GM23248 (cell line): Measurements from ENCODE around the gene SLC13A3. TPM values are rescaled to one million over a fixed set of nuclear protein-coding genes. Genes with fewer than 3 reads are reported as not detected.

Experiments
- DNase-seq: peaks from one replicate; pipeline ENCODE4 v3.0.0-alpha.2; 2015
- H2AFZ ChIP-seq: fragments of 200-600 bp; sonication (generic); 2 replicates; pipeline ENCODE4 v1.6.1; 2016; ENCODE audit warnings: antibody characterized with exemption
- H3F3A ChIP-seq: fragments of 200-600 bp; sonication (generic); 2 replicates; pipeline ENCODE4 v1.6.1; 2016; ENCODE audit warnings: mild to moderate bottlenecking, antibody characterized with exemption, mixed run types; ENCODE audit not compliant: insufficient read depth
- H3K27ac ChIP-seq: fragments of 200-600 bp; sonication (generic); 2 replicates; pipeline ENCODE4 v1.5.1; 2016; ENCODE audit warnings: mild to moderate bottlenecking
- H3K27me3 ChIP-seq: fragments of 200-600 bp; sonication (generic); replicated peaks from 2 replicates; pipeline ENCODE4 v1.6.1; 2016; ENCODE audit warnings: mild to moderate bottlenecking; ENCODE audit not compliant: insufficient read depth
- H3K36me3 ChIP-seq: fragments of 200-600 bp; sonication (generic); 2 replicates; pipeline ENCODE4 v1.6.1; 2016; ENCODE audit warnings: low read depth, mild to moderate bottlenecking
- H3K4me1 ChIP-seq: fragments of 200-600 bp; sonication (generic); 2 replicates; pipeline ENCODE4 v1.6.1; 2016; ENCODE audit warnings: mild to moderate bottlenecking; ENCODE audit not compliant: insufficient read depth
- H3K4me2 ChIP-seq: fragments of 200-600 bp; sonication (generic); one replicate; pipeline ENCODE4 v1.6.1; 2016; ENCODE audit warnings: mild to moderate bottlenecking; ENCODE audit not compliant: unreplicated experiment
- H3K4me3 ChIP-seq: fragments of 200-600 bp; sonication (generic); 2 replicates; pipeline ENCODE4 v1.5.1; 2016; ENCODE audit warnings: mild to moderate bottlenecking
- H3K79me2 ChIP-seq: fragments of 200-600 bp; sonication (generic); 2 replicates; pipeline ENCODE4 v1.6.1; 2016; ENCODE audit warnings: mild to moderate bottlenecking; ENCODE audit not compliant: insufficient read depth
- H3K9ac ChIP-seq: fragments of 200-600 bp; sonication (generic); 2 replicates; pipeline ENCODE4 v1.6.1; 2016; ENCODE audit warnings: mild to moderate bottlenecking
- H3K9me2 ChIP-seq: fragments of 200-600 bp; sonication (generic); 2 replicates; pipeline ENCODE4 v1.6.1; 2016; ENCODE audit warnings: mixed run types, mild to moderate bottlenecking, moderate library complexity; ENCODE audit not compliant: insufficient read depth
- H3K9me3 ChIP-seq: fragments of 200-600 bp; sonication (generic); one replicate; pipeline ENCODE4 v1.6.1; 2017; ENCODE audit warnings: low read depth
- H4K20me1 ChIP-seq: fragments of 200-600 bp; sonication (generic); 2 replicates; pipeline ENCODE4 v1.6.0; 2016; ENCODE audit not compliant: insufficient read depth
- EZH2 ChIP-seq: fragments of 200-600 bp; sonication (generic); IDR thresholded peaks from 2 replicates; pipeline ENCODE4 v1.6.1; 2018; ENCODE audit warnings: antibody characterized with exemption, mild to moderate bottlenecking; ENCODE audit not compliant: insufficient read depth, poor library complexity, severe bottlenecking
- EZH2phosphoT487 ChIP-seq: fragments of 200-600 bp; sonication (generic); IDR thresholded peaks from 2 replicates; pipeline ENCODE4 v1.6.1; 2018; ENCODE audit warnings: antibody characterized with exemption, moderate library complexity, mild to moderate bottlenecking, low read depth; ENCODE audit not compliant: insufficient read depth
- WGBS, 2 experiments: methylation state at CpG; one replicate each; pipeline ENCODE4 v1.1.6; 2015 to 2017; ENCODE audit warnings: low lambda C conversion rate in 2 of 2, low coverage in 1 of 2; ENCODE audit errors: missing lambda C conversion rate in 2 of 2; 5-methylcytosine and 5-hydroxymethylcytosine counted together
- in situ Hi-C: fragments of 300-500 bp; cut with MboI; formaldehyde crosslinking; loops from 2 replicates; pipeline ENCODE4 v1.15.0; 2020
- polyA plus RNA-seq: library from polyadenylated mRNA; unstranded; fragments of >200 nt; fragmentation: Nextera tagmentation; extraction: Ambion mirVana; gene quantifications from 2 replicates; pipeline ENCODE4 v1.2.1, GENCODE V29; 2016
- total RNA-seq: library from RNA; depleted of rRNA; stranded (reverse); fragments of >200 nt; shearing (Covaris generic); gene quantifications from 2 replicates; pipeline ENCODE4 v1.2.3, GENCODE V29; 2014

SLC13A3 gene
- total and polyA plus RNA-seq, 2 experiments from 2014 or later, result 2.4 to 4.6 TPM

DNA sequence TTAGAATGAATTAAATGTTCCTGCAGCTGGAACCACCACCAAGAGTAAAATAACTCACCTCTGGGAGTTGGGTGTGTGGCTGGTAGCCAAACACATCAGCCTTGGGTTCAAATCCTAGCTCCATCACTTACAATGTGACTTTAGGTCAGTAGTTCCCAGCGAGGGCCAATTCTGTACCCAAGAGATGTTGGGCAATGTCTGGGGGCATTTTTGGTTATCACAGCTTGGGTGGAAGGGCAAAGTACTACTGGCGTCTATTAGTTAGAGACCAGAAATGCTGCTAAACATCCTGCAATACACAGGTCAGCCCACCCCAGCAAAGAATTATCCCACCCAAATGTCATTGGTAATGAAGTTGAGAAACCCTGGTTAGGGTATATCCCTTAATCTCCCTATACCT is 48.8 kb downstream of the SLC13A3 start:
- Histone ChIP-seq H3K27me3 (no peaks in the 10 kb centered on the region), H2AFZ (no peak overlapping the region), H3K36me3 (no peaks in the 10 kb centered on the region), H3K9me2 (no peaks in the 10 kb centered on the region), H3K9me3 (no peaks in the 10 kb centered on the region), H3K27ac (no peak overlapping the region), H3K4me2 (no peak overlapping the region), H4K20me1 (no peaks in the 10 kb centered on the region), H3K4me1 (no peaks in the 10 kb centered on the region), H3K9ac (no peak overlapping the region), H3K4me3 (no peak overlapping the region), H3F3A (no peaks in the 10 kb centered on the region), H3K79me2 (no peaks in the 10 kb centered on the region)
- WGBS, 2 experiments, result 65 to 74% methylated on average over 2 of the region's 2 CpGs
- TF ChIP-seq EZH2phosphoT487, result no peak
- TF ChIP-seq EZH2, result no peak
- DNase-seq, result no peak
- in situ Hi-C loops, result no loop called here

DNA sequence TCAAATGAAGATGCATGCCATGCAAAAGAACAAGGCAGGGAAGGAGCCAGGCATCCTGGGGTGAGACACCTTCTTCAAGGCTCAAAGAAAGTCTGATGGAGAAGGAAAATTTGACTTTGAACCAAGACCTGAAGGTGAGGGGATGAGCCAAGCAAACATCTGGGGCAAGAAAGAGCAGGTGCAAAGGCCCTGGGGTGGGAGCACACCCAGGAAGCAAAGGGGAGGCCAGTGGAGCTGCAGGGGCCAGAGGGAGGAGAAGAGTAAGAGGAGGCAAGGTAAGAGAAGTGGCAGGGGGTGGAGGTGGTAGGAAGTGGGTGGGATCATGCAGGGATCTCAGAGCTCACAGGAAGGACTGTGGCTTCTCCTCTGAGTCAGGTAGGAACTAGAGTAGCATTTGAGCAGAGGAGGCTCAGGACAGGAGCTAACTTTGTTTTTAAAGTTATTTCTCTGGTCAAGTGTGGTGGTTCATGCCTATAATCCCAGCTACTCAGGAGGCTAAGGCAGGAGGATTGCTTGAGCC is 49.6 kb downstream of the SLC13A3 start:
- no peaks in the 10 kb centered on the region for H3F3A ChIP-seq
- H4K20me1 ChIP-seq, result no peaks in the 10 kb centered on the region
- TF ChIP-seq EZH2phosphoT487, result no peak
- no peak for TF ChIP-seq EZH2
- no peaks in the 10 kb centered on the region for H3K9me3 ChIP-seq
- H3K36me3 ChIP-seq, result no peaks in the 10 kb centered on the region
- no peak overlapping the region for H3K4me2 ChIP-seq
- H2AFZ ChIP-seq, result no peak overlapping the region
- no peak overlapping the region for H3K4me3 ChIP-seq
- in situ Hi-C loops, result no loop called here
- no peaks in the 10 kb centered on the region for H3K27me3 ChIP-seq
- no peak overlapping the region for H3K27ac ChIP-seq
- no peak overlapping the region for H3K9ac ChIP-seq
- no peak for DNase-seq
- H3K9me2 ChIP-seq, result no peaks in the 10 kb centered on the region
- no peaks in the 10 kb centered on the region for H3K4me1 ChIP-seq
- H3K79me2 ChIP-seq, result no peaks in the 10 kb centered on the region

- no peak overlapping the region for H2AFZ ChIP-seq
- H3K9me3 ChIP-seq, result no peaks in the 10 kb centered on the region
- no peaks in the 10 kb centered on the region for H3F3A ChIP-seq
- H3K4me3 ChIP-seq, result no peak overlapping the region
- TF ChIP-seq EZH2, result no peak
- TF ChIP-seq EZH2phosphoT487, result no peak
- WGBS, 2 experiments, result 48 to 69% methylated on average over 1 of the region's 1 CpG
- H3K4me1 ChIP-seq, result no peaks in the 10 kb centered on the region
- H3K36me3 ChIP-seq, result no peaks in the 10 kb centered on the region
- H4K20me1 ChIP-seq, result no peaks in the 10 kb centered on the region
- H3K4me2 ChIP-seq, result no peak overlapping the region
- no peak overlapping the region for H3K9ac ChIP-seq
- H3K27me3 ChIP-seq, result no peaks in the 10 kb centered on the region
- H3K27ac ChIP-seq, result no peak overlapping the region
- H3K9me2 ChIP-seq, result no peaks in the 10 kb centered on the region
- H3K79me2 ChIP-seq, result no peaks in the 10 kb centered on the region
- in situ Hi-C loops, result no loop called here
- DNase-seq, result no peak
Observed at GRCh38 chr20:46600286-46600752, 50.9 kb downstream of the SLC13A3 start.

DNA sequence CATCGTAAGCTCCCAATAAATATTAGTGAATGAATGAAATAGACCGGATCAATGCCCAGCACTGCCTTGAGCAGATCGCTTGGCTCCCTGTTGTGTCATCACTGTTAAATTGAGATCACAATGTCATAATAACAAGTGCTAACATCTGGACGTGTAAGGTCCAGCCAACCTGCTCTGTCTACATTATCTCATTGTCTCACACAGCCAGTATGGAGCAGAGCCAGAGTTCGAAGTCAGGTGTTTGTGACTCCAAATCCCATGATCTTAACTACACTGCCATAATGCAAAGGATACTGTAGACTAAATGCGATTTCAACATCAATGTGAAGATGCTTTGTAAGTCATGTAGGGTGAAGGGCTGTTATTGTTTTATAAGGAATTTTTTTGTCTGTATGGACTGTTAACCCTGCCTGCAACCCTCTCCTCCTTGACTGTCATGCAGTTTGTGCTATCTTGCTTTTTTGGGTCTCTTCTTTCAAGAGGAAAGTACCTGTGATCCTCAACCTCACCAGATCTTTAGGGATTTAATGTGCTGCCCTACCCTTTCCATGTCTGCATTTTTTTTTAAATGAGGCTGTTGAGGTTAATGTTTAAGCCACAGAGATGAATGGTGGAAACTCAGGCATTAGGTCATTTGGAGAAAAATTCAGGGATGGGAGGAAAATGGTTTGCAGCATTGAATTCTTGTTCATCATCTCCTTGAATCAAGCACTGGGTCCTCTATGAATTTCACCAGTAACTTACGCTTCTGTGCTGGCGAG is 51.9 kb downstream of the SLC13A3 start:
- no peak for DNase-seq
- Histone ChIP-seq H3K79me2 (no peaks in the 10 kb centered on the region), H3K4me2 (no peak overlapping the region), H3K4me3 (no peak overlapping the region), H3K9me2 (no peaks in the 10 kb centered on the region), H3K27ac (no peak overlapping the region), H3K27me3 (no peaks in the 10 kb centered on the region), H3K4me1 (no peaks in the 10 kb centered on the region), H3K36me3 (no peaks in the 10 kb centered on the region), H4K20me1 (no peaks in the 10 kb centered on the region), H3F3A (no peaks in the 10 kb centered on the region), H2AFZ (no peak overlapping the region), H3K9me3 (no peaks in the 10 kb centered on the region), H3K9ac (no peak overlapping the region)
- in situ Hi-C loops, result no loop called here
- no peak for TF ChIP-seq EZH2
- no peak for TF ChIP-seq EZH2phosphoT487
- 73 to 77% methylated on average over 8 of the region's 8 CpGs for WGBS, 2 experiments
